ENCODE results near the gene RELL2.

The RELL2 gene

GRCh38 chr5:141618030-141618803 lies 18.6 kb upstream of the RELL2 start:
- H3K27ac ChIP-seq, result peak overlapping the region; percentile 96
- DNase-seq (ENCODE audit: low read depth, low spot score), result peak; percentile 6

GRCh38 chr5:141618804-141619554 lies 17.8 kb upstream of the RELL2 start, which contains the start of gene DIAPH1:
TSS of gene DIAPH1 (minus strand) at chr5:141619000. CDS start at chr5:141618914, 86 bp downstream.
- DNase-seq (ENCODE audit: low read depth, low spot score), result peak; percentile 85
- peak within 1 kb of the TSS; percentile 96 for H3K27ac ChIP-seq

GRCh38 chr5:141623186-141623585 lies 13.6 kb upstream of the RELL2 start:
- DNase-seq (ENCODE audit: low read depth, low spot score), result no peak
- H3K27ac ChIP-seq, result no peak overlapping the region

- no peak overlapping the region for H3K27ac ChIP-seq
Measured at GRCh38 chr5:141623611-141624010, 13.2 kb upstream of the RELL2 start.

GRCh38 chr5:141628175-141628788 lies 8.5 kb upstream of the RELL2 start:
- no peak for DNase-seq (ENCODE audit: low read depth, low spot score)
- no peak overlapping the region for H3K27ac ChIP-seq

More at GRCh38 chr5:141623611-141624010, 13.2 kb upstream of the RELL2 start:
- no peak for DNase-seq (ENCODE audit: low read depth, low spot score)

GRCh38 chr5:141630570-141631140 lies 6.1 kb upstream of the RELL2 start:
- no peak for DNase-seq (ENCODE audit: low read depth, low spot score)
- no peak overlapping the region for H3K27ac ChIP-seq

GRCh38 chr5:141632650-141633049 lies 4.1 kb upstream of the RELL2 start:
- no peak overlapping the region for H3K27ac ChIP-seq
- DNase-seq (ENCODE audit: low read depth, low spot score), result no peak

GRCh38 chr5:141633871-141634561 lies 2.8 kb upstream of the RELL2 start:
- H3K27ac ChIP-seq, result no peak overlapping the region
- no peak for DNase-seq (ENCODE audit: low read depth, low spot score)

- no peak for DNase-seq (ENCODE audit: low read depth, low spot score)
Measured at GRCh38 chr5:141634720-141635119, 2.1 kb upstream of the RELL2 start.

GRCh38 chr5:141635646-141636045 lies 1.2 kb upstream of the RELL2 start:
- no peak for DNase-seq (ENCODE audit: low read depth, low spot score)
- H3K27ac ChIP-seq, result no peak overlapping the region

More at GRCh38 chr5:141634720-141635119, 2.1 kb upstream of the RELL2 start:
- H3K27ac ChIP-seq, result no peak overlapping the region

- peak overlapping the region; percentile 58 for H3K27ac ChIP-seq
- no peak for DNase-seq (ENCODE audit: low read depth, low spot score)
Measured at GRCh38 chr5:141636106-141636412, 738 bp upstream of the RELL2 start.

GRCh38 chr5:141637123-141637766 lies 448 bp downstream of the RELL2 start:
- no peak for DNase-seq (ENCODE audit: low read depth, low spot score)
- H3K27ac ChIP-seq, result peak overlapping the region; percentile 58

GRCh38 chr5:141637767-141638419 lies 1.1 kb downstream of the RELL2 start:
- DNase-seq (ENCODE audit: low read depth, low spot score), result no peak
- H3K27ac ChIP-seq, result peak overlapping the region; percentile 58

GRCh38 chr5:141638771-141639170 lies 2.0 kb downstream of the RELL2 start:
- DNase-seq (ENCODE audit: low read depth, low spot score), result no peak
- H3K27ac ChIP-seq, result no peak overlapping the region

- H3K27ac ChIP-seq, result no peak overlapping the region
- DNase-seq (ENCODE audit: low read depth, low spot score), result no peak
Measured at GRCh38 chr5:141639357-141640050, 2.7 kb downstream of the RELL2 start.

- no peak for DNase-seq (ENCODE audit: low read depth, low spot score)
- no peak overlapping the region for H3K27ac ChIP-seq
Measured at GRCh38 chr5:141640051-141640415, 3.2 kb downstream of the RELL2 start.

GRCh38 chr5:141640698-141641097 lies 3.9 kb downstream of the RELL2 start:
- DNase-seq (ENCODE audit: low read depth, low spot score), result no peak
- H3K27ac ChIP-seq, result no peak overlapping the region

GRCh38 chr5:141641634-141642267 lies 5.0 kb downstream of the RELL2 start:
- no peak overlapping the region for H3K27ac ChIP-seq
- peak; percentile 60 for DNase-seq (ENCODE audit: low read depth, low spot score)
